ENCODE data around the gene JMY. TPM values are rescaled to one million over a fixed set of nuclear protein-coding genes. Genes with fewer than 3 reads are reported as not detected.

Gene JMY
- total RNA-seq, 1 donor from 2014 or later = 6.9 TPM

GRCh38 chr5:79349881-79350280 lies 114.0 kb downstream of the JMY start:
- TF ChIP-seq CTCF (IDR thresholded peaks at IDR 0.05) = no peak
- peaks cover 3% of the 10 kb centered on the region for H3K27me3 Mint-ChIP-seq
- no peaks in the 10 kb centered on the region for H3K4me1 Mint-ChIP-seq
- intact Hi-C loops (cut with micrococcal nuclease) = no loop called here
- no peak overlapping the region for H3K4me3 Mint-ChIP-seq
- peaks cover 2% of the 10 kb centered on the region for H3K9me3 Mint-ChIP-seq
- H3K27ac Mint-ChIP-seq = no peak overlapping the region
- CTCF ChIA-PET = no interaction called here
- H3K36me3 Mint-ChIP-seq (ENCODE audit: low read depth) = no peaks in the 10 kb centered on the region
- ATAC-seq (ENCODE audit: low read depth) (no peak), DNase-seq (no peak)
- POLR2A ChIA-PET = no interaction called here

GRCh38 chr5:79357398-79357797 lies 121.5 kb downstream of the JMY start:
- no peak for TF ChIP-seq CTCF (IDR thresholded peaks at IDR 0.05)
- peaks cover 6% of the 10 kb centered on the region for H3K27me3 Mint-ChIP-seq

More at GRCh38 chr5:79357398-79357797, 121.5 kb downstream of the JMY start:
- Mint-ChIP-seq H3K27ac (no peak overlapping the region), H3K9me3 (peaks cover 2% of the 10 kb centered on the region), H3K4me1 (no peaks in the 10 kb centered on the region), H3K36me3 (ENCODE audit: low read depth) (no peaks in the 10 kb centered on the region), H3K4me3 (no peak overlapping the region)
- ATAC-seq (ENCODE audit: low read depth) (no peak), DNase-seq (no peak)
- intact Hi-C loops (cut with micrococcal nuclease) = no loop called here
- ChIA-PET CTCF (no interaction called here), POLR2A (no interaction called here)

Other genes starting within 250 kb of the JMY start
- gene DMGDH, start 166.5 kb upstream of the JMY start, total RNA-seq = not detected in 2 replicates
- gene BHMT2, start 166.4 kb upstream of the JMY start, total RNA-seq = not detected in 2 replicates
- gene BHMT, start 124.3 kb upstream of the JMY start, total RNA-seq = not detected in 2 replicates

Data from activated B cell treated with CpG ODN at 0.5 μM for 24 hours (primary cell).